Lower lobe of right lung (tissue), 2 donors: Measurements from ENCODE around the gene MCAT. TPM values are rescaled to one million over a fixed set of nuclear protein-coding genes. Genes with fewer than 3 reads are reported as not detected.

Experiments used
- ATAC-seq, 2 donors: fragments of 200-7000 bp; cut with Tn5 transposase; one replicate each; pipeline ENCODE4 v1.9.1; 2020 to 2022; ENCODE audit warnings: mild to moderate bottlenecking in 2 of 2, moderate library complexity in 2 of 2
- DNase-seq: peaks from one replicate; pipeline ENCODE4 v3.0.0-alpha.2; 2020
- H3K27ac ChIP-seq: fragments of 200-600 bp; one replicate; pipeline ENCODE4 v1.8.0; 2022
- H3K27me3 ChIP-seq: fragments of 200-600 bp; one replicate; pipeline ENCODE4 v1.8.0; 2022; ENCODE audit warnings: low read depth
- H3K36me3 ChIP-seq: fragments of 200-600 bp; one replicate; pipeline ENCODE4 v1.8.0; 2022; ENCODE audit warnings: mild to moderate bottlenecking
- H3K4me1 ChIP-seq: fragments of 200-600 bp; one replicate; pipeline ENCODE4 v1.8.0; 2022
- H3K4me3 ChIP-seq: fragments of 200-600 bp; one replicate; pipeline ENCODE4 v1.8.0; 2022; ENCODE audit warnings: mild to moderate bottlenecking
- H3K9me3 ChIP-seq: fragments of 200-600 bp; one replicate; pipeline ENCODE4 v1.8.0; 2022
- CTCF ChIP-seq: fragments of 200-600 bp; IDR thresholded peaks from one replicate; pipeline ENCODE4 v1.8.0; 2022; ENCODE audit warnings: antibody characterized with exemption, mild to moderate bottlenecking
- intact Hi-C: fragments of 100-400 bp; cut with DNase I; formaldehyde crosslinking; loops from one replicate; pipeline ENCODE4 v1.11.0; 2022
- total RNA-seq: library from RNA; stranded (reverse); fragmentation: NEBNext Ultra II Directional; extraction: Animal tissue kit (Norgen Biotek cat#: 25700); gene quantifications from one replicate; pipeline ENCODE4 v1.2.1, GENCODE V29; 2021
- donor health status: DM: no; HTN: yes; CAD: no; lungs with severe emphysema.

Gene MCAT
- total RNA-seq, 1 donor from 2014 or later = 11.7 TPM

GRCh38 chr22:43167001-43167589 lies 23.9 kb upstream of the MCAT start:
- no peak for TF ChIP-seq CTCF
- no peak for ATAC-seq
- Histone ChIP-seq H3K36me3 (peaks cover 58% of the 10 kb centered on the region), H3K9me3 (no peaks in the 10 kb centered on the region), H3K27me3 (no peaks in the 10 kb centered on the region), H3K4me1 (peaks cover 20% of the 10 kb centered on the region), H3K4me3 (no peak overlapping the region), H3K27ac (no peak overlapping the region)
- no peak for DNase-seq
- intact Hi-C loops = no loop called here

- no peaks in the 10 kb centered on the region for H3K9me3 ChIP-seq
- H3K4me3 ChIP-seq = no peak overlapping the region
- intact Hi-C loops = no loop called here
- peaks cover 58% of the 10 kb centered on the region for H3K36me3 ChIP-seq
- no peak for DNase-seq
- ATAC-seq = no peak
- H3K4me1 ChIP-seq = peaks cover 20% of the 10 kb centered on the region
- no peaks in the 10 kb centered on the region for H3K27me3 ChIP-seq
- H3K27ac ChIP-seq = no peak overlapping the region
- no peak for TF ChIP-seq CTCF
These were observed 23.1 kb upstream of the MCAT start for GRCh38 chr22:43166132-43166930.

GRCh38 chr22:43164636-43165035 lies 21.4 kb upstream of the MCAT start:
- H3K36me3 ChIP-seq = peaks cover 50% of the 10 kb centered on the region
- no peaks in the 10 kb centered on the region for H3K9me3 ChIP-seq

GRCh38 chr22:43163241-43163795 lies 20.1 kb upstream of the MCAT start:
- H3K4me1 ChIP-seq = peaks cover 26% of the 10 kb centered on the region
- no peaks in the 10 kb centered on the region for H3K27me3 ChIP-seq
- no peaks in the 10 kb centered on the region for H3K9me3 ChIP-seq
- ATAC-seq = no peak
- no peak overlapping the region for H3K4me3 ChIP-seq
- H3K27ac ChIP-seq = no peak overlapping the region
- H3K36me3 ChIP-seq = peaks cover 45% of the 10 kb centered on the region
- intact Hi-C loops = no loop called here
- no peak for DNase-seq
- TF ChIP-seq CTCF = no peak

More at GRCh38 chr22:43164636-43165035, 21.4 kb upstream of the MCAT start:
- ATAC-seq = no peak
- intact Hi-C loops = no loop called here
- no peak overlapping the region for H3K27ac ChIP-seq
- no peak for DNase-seq
- H3K4me3 ChIP-seq = no peak overlapping the region
- TF ChIP-seq CTCF = no peak
- H3K27me3 ChIP-seq = no peaks in the 10 kb centered on the region
- peaks cover 24% of the 10 kb centered on the region for H3K4me1 ChIP-seq

- no peak overlapping the region for H3K4me3 ChIP-seq
- no peak for ATAC-seq
- peaks cover 38% of the 10 kb centered on the region for H3K36me3 ChIP-seq
- H3K27ac ChIP-seq = no peak overlapping the region
- H3K9me3 ChIP-seq = no peaks in the 10 kb centered on the region
- intact Hi-C loops = no loop called here
- TF ChIP-seq CTCF = no peak
- no peaks in the 10 kb centered on the region for H3K27me3 ChIP-seq
- DNase-seq = no peak
- H3K4me1 ChIP-seq = peaks cover 26% of the 10 kb centered on the region
These were observed 19.4 kb upstream of the MCAT start for GRCh38 chr22:43162412-43163150.
